Prostate gland (tissue), 2 donors: ENCODE results near the gene RRAS2.

Experiments used
- CTCF ChIP-seq, 4 experiments: fragments of 200-600 bp in 2 of 4; fragments of 450-650 bp in 2 of 4; sonication (generic) in 2 of 4; IDR thresholded peaks; 1 replicate in 3 of 4; 2 replicates in 1 of 4; pipeline ENCODE4 v1.5.1; 2016 to 2019; ENCODE audit warnings: antibody characterized with exemption in 4 of 4, mild to moderate bottlenecking in 2 of 4, moderate library complexity in 2 of 4
- POLR2AphosphoS5 ChIP-seq: sonication (generic); formaldehyde crosslinking; IDR thresholded peaks from one replicate; pipeline ENCODE4 v1.6.1; 2017; ENCODE audit warnings: antibody characterized with exemption

GRCh38 chr11:14315130-14315529, 43.9 kb downstream of the RRAS2 start:
- TF ChIP-seq CTCF (IDR thresholded peaks at IDR 0.05) (no peak), POLR2AphosphoS5 (no peak)
